CD14-positive monocyte (primary cell): ENCODE data around the gene FRMPD1. TPM values are rescaled to one million over a fixed set of nuclear protein-coding genes. Genes with fewer than 3 reads are reported as not detected.

Experiments
- DNase-seq, 3 donors: peaks; one replicate each; pipeline ENCODE4 v3.0.0-alpha.2; 2011 to 2022
- H2AFZ ChIP-seq: 2 replicates; pipeline ENCODE4 v1.6.0; 2012; ENCODE audit warnings: mild to moderate bottlenecking, low read depth, low read length, inconsistent platforms; ENCODE audit not compliant: insufficient read depth, poor library complexity, severe bottlenecking
- H3K27ac ChIP-seq, 2 donors: 1 replicate in 1 of 2; 2 replicates in 1 of 2; pipeline ENCODE4 v1.5.1; 2012 to 2013; ENCODE audit warnings: low read length in 2 of 2, control low read depth in 1 of 2, inconsistent platforms in 1 of 2, low read depth in 1 of 2, mild to moderate bottlenecking in 1 of 2
- H3K27me3 ChIP-seq, 2 donors: one replicate each; pipeline versions ENCODE4 v1.6.0 to v1.6.1; 2011 to 2013; ENCODE audit warnings: low read length in 2 of 2; ENCODE audit not compliant: control insufficient read depth in 2 of 2, insufficient read depth in 2 of 2
- H3K36me3 ChIP-seq, 2 donors: replicated peaks in 1 of 2; 1 replicate in 1 of 2; 2 replicates in 1 of 2; pipeline versions ENCODE4 v1.5.1 to v1.6.1; 2012 to 2013; ENCODE audit warnings: low read length in 2 of 2, control low read depth in 1 of 2, inconsistent platforms in 1 of 2, mild to moderate bottlenecking in 1 of 2; ENCODE audit not compliant: insufficient read depth in 2 of 2, control insufficient read depth in 1 of 2
- H3K4me1 ChIP-seq, 2 donors: 1 replicate in 1 of 2; 2 replicates in 1 of 2; pipeline versions ENCODE4 v1.5.1 to v1.6.1; 2012 to 2013; ENCODE audit warnings: low read length in 2 of 2, control low read depth in 1 of 2, inconsistent platforms in 1 of 2, mild to moderate bottlenecking in 1 of 2, moderate library complexity in 1 of 2; ENCODE audit not compliant: insufficient read depth in 2 of 2, control insufficient read depth in 1 of 2
- H3K4me2 ChIP-seq: replicated peaks from 2 replicates; pipeline ENCODE3; 2012; ENCODE audit warnings: low read length, moderate library complexity, mild to moderate bottlenecking; ENCODE audit not compliant: poor library complexity, severe bottlenecking; ENCODE audit errors: extremely low read depth
- H3K4me3 ChIP-seq, 3 experiments: fragments of 200-600 bp in 1 of 3; sonication (generic) in 1 of 3; replicated peaks in 1 of 3; 1 replicate in 2 of 3; 2 replicates in 1 of 3; pipeline ENCODE4 v1.5.1; 2011 to 2013; ENCODE audit warnings: low read length in 3 of 3, mild to moderate bottlenecking in 3 of 3, control low read depth in 2 of 3, low read depth in 2 of 3, inconsistent platforms in 1 of 3, moderate library complexity in 1 of 3
- H3K79me2 ChIP-seq: 2 replicates; pipeline ENCODE4 v1.6.0; 2012; ENCODE audit warnings: mild to moderate bottlenecking, control low read depth, inconsistent platforms, low read length, moderate library complexity; ENCODE audit not compliant: insufficient read depth
- H3K9ac ChIP-seq: 2 replicates; pipeline ENCODE4 v1.6.0; 2017; ENCODE audit warnings: low read length, mild to moderate bottlenecking; ENCODE audit not compliant: insufficient read depth, poor library complexity, severe bottlenecking
- H3K9me3 ChIP-seq, 2 donors: replicated peaks in 1 of 2; 1 replicate in 1 of 2; 2 replicates in 1 of 2; pipeline versions ENCODE4 v1.5.1 to v1.6.1; 2012 to 2013; ENCODE audit warnings: low read length in 2 of 2, control low read depth in 1 of 2; ENCODE audit not compliant: control insufficient read depth in 1 of 2, insufficient read depth in 1 of 2
- H4K20me1 ChIP-seq: 2 replicates; pipeline ENCODE4 v1.6.0; 2012; ENCODE audit warnings: mild to moderate bottlenecking, low read length, control low read depth, moderate library complexity; ENCODE audit not compliant: insufficient read depth
- H3K27ac Mint-ChIP-seq, 7 donors: one replicate each; pipeline ENCODE4 v1.8.0; 2020; ENCODE audit warnings: mild to moderate bottlenecking in 7 of 7, mixed read lengths in 7 of 7, moderate library complexity in 6 of 7, inconsistent platforms in 2 of 7
- H3K27me3 Mint-ChIP-seq, 3 donors: one replicate each; pipeline ENCODE4 v1.8.0; 2021 to 2022; ENCODE audit warnings: low read depth in 3 of 3, mild to moderate bottlenecking in 3 of 3, mixed read lengths in 3 of 3, moderate library complexity in 3 of 3, inconsistent platforms in 1 of 3
- H3K36me3 Mint-ChIP-seq, 2 donors: one replicate each; pipeline ENCODE4 v1.8.0; 2020; ENCODE audit warnings: mixed read lengths in 2 of 2, inconsistent platforms in 1 of 2, mild to moderate bottlenecking in 1 of 2
- H3K4me1 Mint-ChIP-seq: one replicate; pipeline ENCODE4 v1.8.0; 2020; ENCODE audit warnings: mild to moderate bottlenecking, mixed read lengths
- H3K4me3 Mint-ChIP-seq, 2 donors: one replicate each; pipeline ENCODE4 v1.8.0; 2020; ENCODE audit warnings: mild to moderate bottlenecking in 2 of 2, mixed read lengths in 2 of 2, moderate library complexity in 1 of 2
- H3K9me3 Mint-ChIP-seq, 7 donors: one replicate each; pipeline ENCODE4 v1.8.0; 2020 to 2022; ENCODE audit warnings: mixed read lengths in 7 of 7, mild to moderate bottlenecking in 6 of 7, moderate library complexity in 6 of 7, inconsistent platforms in 2 of 7
- WGBS: methylation state at CpG from one replicate; pipeline ENCODE4 v1.1.5; 2013; ENCODE audit warnings: missing lambda C conversion rate; ENCODE audit not compliant: insufficient coverage; 5-methylcytosine and 5-hydroxymethylcytosine counted together
- intact Hi-C, 2 donors: fragments of 100-400 bp; cut with micrococcal nuclease; formaldehyde crosslinking; loops; one replicate each; pipeline versions ENCODE4 v1.15.0 to v1.15.1; 2023
- polyA plus RNA-seq, 3 donors: library from polyadenylated mRNA; depleted of rRNA in 1 of 3; unstranded in 2 of 3; stranded (reverse) in 1 of 3; fragments of 300-500 nt in 2 of 3; fragments of >200 nt in 1 of 3; fragmentation: Illumina TruSeq in 2 of 3; gene quantifications; 1 replicate in 2 of 3; 2 replicates in 1 of 3; pipeline ENCODE4 v1.2.3, GENCODE V29; 2012 to 2021
- TF ChIP-seq, protein P1 (sequence below): fragments of 200-600 bp; IDR thresholded peaks from one replicate; pipeline ENCODE4 v1.8.0; 2022; ENCODE audit warnings: antibody characterized with exemption, mild to moderate bottlenecking

FRMPD1 gene
- polyA plus RNA-seq, 3 donors: 0.03 TPM; not detected in 2

DNA sequence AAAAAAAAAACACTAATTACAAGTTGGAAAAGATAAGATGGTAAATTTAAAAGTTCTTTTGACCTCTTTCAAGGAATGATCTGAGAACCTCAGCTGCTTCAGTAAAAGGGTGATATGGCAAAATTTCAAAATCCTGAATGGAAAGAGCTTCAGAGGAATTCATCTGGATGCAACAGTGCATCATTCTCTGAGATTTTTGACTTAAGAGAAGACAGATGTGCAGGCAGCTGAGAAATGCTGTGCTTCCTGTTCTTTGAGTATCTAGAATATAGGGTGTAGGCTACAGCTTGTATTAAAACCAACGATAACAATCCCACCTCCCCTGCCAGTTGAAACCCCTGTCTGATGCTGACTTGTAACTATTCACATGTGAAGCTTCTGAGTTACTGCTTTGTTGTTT lies 6.2 kb downstream of the FRMPD1 start:
- Mint-ChIP-seq H3K27ac (no peak overlapping the region), H3K9me3 (no peaks in the 10 kb centered on the region), H3K4me3 (no peak overlapping the region), H3K27me3 (peaks cover 23 to 35% (median 30%) of the 10 kb centered on the region in 3 donors), H3K36me3 (no peaks in the 10 kb centered on the region), H3K4me1 (peaks cover 8% of the 10 kb centered on the region)
- Histone ChIP-seq H2AFZ (no peak overlapping the region), H3K4me1 (peaks cover 4 to 5% of the 10 kb centered on the region in 2 donors), H3K4me3 (no peak overlapping the region), H3K27ac (no peak overlapping the region), H3K9me3 (peaks cover 0 to under 1% of the 10 kb centered on the region in 2 donors), H3K79me2 (no peaks in the 10 kb centered on the region), H3K9ac (no peak overlapping the region), H3K27me3 (peaks cover 9 to 23% of the 10 kb centered on the region in 2 donors), H3K36me3 (no peaks in the 10 kb centered on the region), H3K4me2 (no peak overlapping the region), H4K20me1 (no peaks in the 10 kb centered on the region)
- TF ChIP-seq, protein P1, sequence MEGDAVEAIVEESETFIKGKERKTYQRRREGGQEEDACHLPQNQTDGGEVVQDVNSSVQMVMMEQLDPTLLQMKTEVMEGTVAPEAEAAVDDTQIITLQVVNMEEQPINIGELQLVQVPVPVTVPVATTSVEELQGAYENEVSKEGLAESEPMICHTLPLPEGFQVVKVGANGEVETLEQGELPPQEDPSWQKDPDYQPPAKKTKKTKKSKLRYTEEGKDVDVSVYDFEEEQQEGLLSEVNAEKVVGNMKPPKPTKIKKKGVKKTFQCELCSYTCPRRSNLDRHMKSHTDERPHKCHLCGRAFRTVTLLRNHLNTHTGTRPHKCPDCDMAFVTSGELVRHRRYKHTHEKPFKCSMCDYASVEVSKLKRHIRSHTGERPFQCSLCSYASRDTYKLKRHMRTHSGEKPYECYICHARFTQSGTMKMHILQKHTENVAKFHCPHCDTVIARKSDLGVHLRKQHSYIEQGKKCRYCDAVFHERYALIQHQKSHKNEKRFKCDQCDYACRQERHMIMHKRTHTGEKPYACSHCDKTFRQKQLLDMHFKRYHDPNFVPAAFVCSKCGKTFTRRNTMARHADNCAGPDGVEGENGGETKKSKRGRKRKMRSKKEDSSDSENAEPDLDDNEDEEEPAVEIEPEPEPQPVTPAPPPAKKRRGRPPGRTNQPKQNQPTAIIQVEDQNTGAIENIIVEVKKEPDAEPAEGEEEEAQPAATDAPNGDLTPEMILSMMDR: no peak
- WGBS: no CpG with 5 or more reads among the region's 1 CpG
- DNase-seq: no peak
- intact Hi-C loops: no loop called here

GRCh38 chr9:37660691-37661090 lies 9.9 kb downstream of the FRMPD1 start:
- DNase-seq: no peak
- H3K4me1 ChIP-seq: no peaks in the 10 kb centered on the region
- H3K79me2 ChIP-seq: no peaks in the 10 kb centered on the region
- no peaks in the 10 kb centered on the region for H3K9me3 ChIP-seq
- Mint-ChIP-seq H3K36me3 (no peaks in the 10 kb centered on the region), H3K27ac (no peak overlapping the region), H3K9me3 (no peaks in the 10 kb centered on the region), H3K4me3 (no peak overlapping the region), H3K27me3 (peaks cover 7 to 30% (median 23%) of the 10 kb centered on the region in 3 donors), H3K4me1 (no peaks in the 10 kb centered on the region)
- no peak overlapping the region for H3K4me3 ChIP-seq
- H3K27me3 ChIP-seq: no peaks in the 10 kb centered on the region
- H3K4me2 ChIP-seq: no peak overlapping the region
- no peaks in the 10 kb centered on the region for H3K36me3 ChIP-seq
- intact Hi-C loops: no loop called here
- no peak overlapping the region for H3K9ac ChIP-seq
- no peak overlapping the region for H3K27ac ChIP-seq
- no peaks in the 10 kb centered on the region for H4K20me1 ChIP-seq
- TF ChIP-seq, protein P1: no peak
- 93% methylated on average over 3 of the region's 3 CpGs for WGBS
- H2AFZ ChIP-seq: no peak overlapping the region
